Measurements from ENCODE around the gene SGSM2.

Gene SGSM2

DNA sequence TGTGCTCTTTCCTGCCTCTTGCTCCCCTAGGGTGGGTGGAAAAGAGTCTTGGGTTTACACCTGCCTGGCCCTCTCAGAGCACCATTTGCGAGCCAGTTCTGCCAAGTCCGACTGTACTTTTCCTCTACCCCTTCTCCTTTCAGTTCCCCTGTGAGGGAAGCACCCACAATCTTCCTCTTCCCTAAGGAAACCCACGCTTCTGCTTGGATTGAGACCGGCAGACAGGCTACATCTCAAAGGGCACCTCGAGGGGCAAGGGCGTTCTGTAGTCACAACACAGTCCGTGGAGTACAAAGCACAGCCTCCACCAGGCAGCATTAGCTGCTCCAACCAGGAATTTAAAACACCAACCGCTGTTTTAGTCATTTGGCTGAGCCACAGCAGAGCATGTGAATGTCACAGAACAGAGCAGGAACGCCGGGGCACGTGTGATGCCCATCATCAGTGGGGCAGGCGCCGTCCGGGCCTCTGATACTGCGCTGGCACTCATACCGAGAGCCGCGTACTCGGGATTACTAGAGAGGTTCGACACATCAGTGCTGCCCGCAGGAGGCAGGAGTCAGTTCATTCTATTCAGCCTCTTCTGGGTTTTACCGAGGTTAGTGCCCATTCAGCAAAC lies 77.3 kb downstream of the SGSM2 start:
- no peak for TF ChIP-seq FOXP2 (optimal IDR thresholded peaks at IDR 0.05; ENCODE audit: borderline replicate concordance, extremely low read depth, extremely low read length, insufficient read depth)
- TF ChIP-seq SIN3A (IDR thresholded peaks at IDR 0.05; ENCODE audit: borderline replicate concordance, insufficient read depth, low read length): no peak
- no peak for TF ChIP-seq POLR2AphosphoS5 (IDR thresholded peaks at IDR 0.05; ENCODE audit: low read depth, low read length)
- TF ChIP-seq, protein P1, sequence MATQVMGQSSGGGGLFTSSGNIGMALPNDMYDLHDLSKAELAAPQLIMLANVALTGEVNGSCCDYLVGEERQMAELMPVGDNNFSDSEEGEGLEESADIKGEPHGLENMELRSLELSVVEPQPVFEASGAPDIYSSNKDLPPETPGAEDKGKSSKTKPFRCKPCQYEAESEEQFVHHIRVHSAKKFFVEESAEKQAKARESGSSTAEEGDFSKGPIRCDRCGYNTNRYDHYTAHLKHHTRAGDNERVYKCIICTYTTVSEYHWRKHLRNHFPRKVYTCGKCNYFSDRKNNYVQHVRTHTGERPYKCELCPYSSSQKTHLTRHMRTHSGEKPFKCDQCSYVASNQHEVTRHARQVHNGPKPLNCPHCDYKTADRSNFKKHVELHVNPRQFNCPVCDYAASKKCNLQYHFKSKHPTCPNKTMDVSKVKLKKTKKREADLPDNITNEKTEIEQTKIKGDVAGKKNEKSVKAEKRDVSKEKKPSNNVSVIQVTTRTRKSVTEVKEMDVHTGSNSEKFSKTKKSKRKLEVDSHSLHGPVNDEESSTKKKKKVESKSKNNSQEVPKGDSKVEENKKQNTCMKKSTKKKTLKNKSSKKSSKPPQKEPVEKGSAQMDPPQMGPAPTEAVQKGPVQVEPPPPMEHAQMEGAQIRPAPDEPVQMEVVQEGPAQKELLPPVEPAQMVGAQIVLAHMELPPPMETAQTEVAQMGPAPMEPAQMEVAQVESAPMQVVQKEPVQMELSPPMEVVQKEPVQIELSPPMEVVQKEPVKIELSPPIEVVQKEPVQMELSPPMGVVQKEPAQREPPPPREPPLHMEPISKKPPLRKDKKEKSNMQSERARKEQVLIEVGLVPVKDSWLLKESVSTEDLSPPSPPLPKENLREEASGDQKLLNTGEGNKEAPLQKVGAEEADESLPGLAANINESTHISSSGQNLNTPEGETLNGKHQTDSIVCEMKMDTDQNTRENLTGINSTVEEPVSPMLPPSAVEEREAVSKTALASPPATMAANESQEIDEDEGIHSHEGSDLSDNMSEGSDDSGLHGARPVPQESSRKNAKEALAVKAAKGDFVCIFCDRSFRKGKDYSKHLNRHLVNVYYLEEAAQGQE (IDR thresholded peaks at IDR 0.05; ENCODE audit: insufficient read depth in 1 of 2, low read depth in 2 of 2, low read length in 2 of 2): no peak
- no peak for TF ChIP-seq TAF1 (IDR thresholded peaks at IDR 0.05; ENCODE audit: borderline replicate concordance, insufficient read depth, low read length)

DNA sequence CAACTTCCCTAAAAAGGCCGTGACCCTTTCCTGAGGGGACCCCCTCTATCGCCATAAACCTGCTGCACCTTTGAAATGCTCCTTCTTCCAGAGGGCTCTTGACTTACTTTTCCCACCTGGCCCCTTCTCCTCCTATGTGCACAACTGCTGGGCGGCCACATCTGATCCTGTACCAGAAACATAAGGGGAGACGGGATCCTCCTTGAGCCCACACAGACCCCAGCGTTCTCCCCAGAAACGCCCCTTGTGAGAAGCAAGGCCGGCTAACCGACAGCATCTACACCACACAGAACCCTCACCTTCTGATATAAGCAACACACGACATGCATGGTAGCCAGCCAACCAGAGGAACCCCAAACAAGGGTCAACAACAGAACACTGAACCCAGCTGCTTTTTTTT lies 77.8 kb downstream of the SGSM2 start:
- TF ChIP-seq TAF1 (IDR thresholded peaks at IDR 0.05; ENCODE audit: borderline replicate concordance, insufficient read depth, low read length) (no peak), SIN3A (IDR thresholded peaks at IDR 0.05; ENCODE audit: borderline replicate concordance, insufficient read depth, low read length) (no peak), POLR2AphosphoS5 (IDR thresholded peaks at IDR 0.05; ENCODE audit: low read depth, low read length) (no peak), FOXP2 (optimal IDR thresholded peaks at IDR 0.05; ENCODE audit: borderline replicate concordance, extremely low read depth, extremely low read length, insufficient read depth) (no peak)
- TF ChIP-seq, protein P1 (IDR thresholded peaks at IDR 0.05; ENCODE audit: insufficient read depth in 1 of 2, low read depth in 2 of 2, low read length in 2 of 2): no peak

DNA sequence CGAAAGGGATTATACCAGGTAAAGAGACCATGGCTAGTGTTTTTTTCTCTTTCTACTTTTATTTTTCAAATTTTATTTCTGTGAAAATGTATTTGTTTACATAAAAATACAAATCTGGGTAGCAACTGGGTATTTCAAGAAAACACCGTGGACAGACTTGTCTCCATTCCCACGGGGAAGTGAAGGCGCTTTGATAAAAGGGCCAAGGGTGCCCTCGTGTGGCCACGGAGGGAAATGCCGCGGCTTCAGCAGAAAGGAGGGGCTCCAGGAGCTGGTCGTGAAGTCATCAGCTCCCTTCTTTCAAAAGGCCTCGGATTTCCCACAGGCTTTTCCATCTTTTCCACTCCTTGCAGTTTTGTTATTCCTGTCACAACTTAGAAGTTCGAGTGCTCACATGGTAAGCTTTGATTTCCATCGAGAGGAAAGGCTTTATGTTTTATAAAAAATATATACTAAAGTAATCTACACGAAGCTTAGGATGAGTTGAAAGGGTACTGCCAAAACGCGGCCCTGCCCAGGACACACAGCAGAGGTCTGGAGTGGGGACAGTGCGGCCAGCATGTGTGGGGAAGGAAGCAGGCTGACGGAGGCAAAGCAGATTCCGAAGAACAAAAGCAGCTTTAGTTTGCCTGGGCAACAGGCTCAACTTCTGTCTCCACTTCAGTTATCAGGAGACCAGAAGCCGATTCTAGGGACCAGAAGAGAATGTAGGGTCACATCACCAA lies 78.9 kb downstream of the SGSM2 start:
- TF ChIP-seq FOXP2 (optimal IDR thresholded peaks at IDR 0.05; ENCODE audit: borderline replicate concordance, extremely low read depth, extremely low read length, insufficient read depth): no peak
- TF ChIP-seq, protein P1 (IDR thresholded peaks at IDR 0.05; ENCODE audit: insufficient read depth in 1 of 2, low read depth in 2 of 2, low read length in 2 of 2): no peak
- TF ChIP-seq POLR2AphosphoS5 (IDR thresholded peaks at IDR 0.05; ENCODE audit: low read depth, low read length): no peak
- TF ChIP-seq SIN3A (IDR thresholded peaks at IDR 0.05; ENCODE audit: borderline replicate concordance, insufficient read depth, low read length): no peak
- TF ChIP-seq TAF1 (IDR thresholded peaks at IDR 0.05; ENCODE audit: borderline replicate concordance, insufficient read depth, low read length): no peak

DNA sequence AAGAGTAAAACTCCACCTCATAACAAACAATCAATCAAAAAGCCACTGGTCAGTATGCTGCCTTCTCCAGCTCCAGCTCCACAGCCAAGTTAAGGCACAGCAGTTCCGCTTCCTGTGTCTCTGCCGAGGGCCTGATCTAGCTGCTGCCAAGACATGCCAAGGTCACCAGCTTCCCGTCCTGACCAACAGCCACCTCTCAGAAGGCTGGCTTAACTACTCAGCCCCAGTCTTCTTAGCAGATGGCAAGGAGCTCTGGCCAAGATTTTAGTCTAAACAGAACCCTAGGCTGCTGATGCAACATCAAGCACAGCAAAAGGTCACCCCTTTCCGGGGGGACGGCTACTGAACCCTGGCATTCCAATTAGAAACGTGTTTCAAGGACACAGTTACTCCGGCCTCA lies 81.3 kb downstream of the SGSM2 start:
- TF ChIP-seq, protein P1 (IDR thresholded peaks at IDR 0.05; ENCODE audit: insufficient read depth in 1 of 2, low read depth in 2 of 2, low read length in 2 of 2): no peak
- TF ChIP-seq TAF1 (IDR thresholded peaks at IDR 0.05; ENCODE audit: borderline replicate concordance, insufficient read depth, low read length): no peak
- TF ChIP-seq POLR2AphosphoS5 (IDR thresholded peaks at IDR 0.05; ENCODE audit: low read depth, low read length): no peak
- no peak for TF ChIP-seq FOXP2 (optimal IDR thresholded peaks at IDR 0.05; ENCODE audit: borderline replicate concordance, extremely low read depth, extremely low read length, insufficient read depth)
- no peak for TF ChIP-seq SIN3A (IDR thresholded peaks at IDR 0.05; ENCODE audit: borderline replicate concordance, insufficient read depth, low read length)
